ENCODE data around the gene EDRF1. TPM values are rescaled to one million over a fixed set of nuclear protein-coding genes. Genes with fewer than 3 reads are reported as not detected.
"Not testable (repeated sequence)": the region's sequence is repeated elsewhere in the genome, so short reads cannot be mapped to it uniquely, and the experiment has no call there.

Gene EDRF1
- total RNA-seq, 1 donor from 2014 or later, result 23.2 TPM

DNA sequence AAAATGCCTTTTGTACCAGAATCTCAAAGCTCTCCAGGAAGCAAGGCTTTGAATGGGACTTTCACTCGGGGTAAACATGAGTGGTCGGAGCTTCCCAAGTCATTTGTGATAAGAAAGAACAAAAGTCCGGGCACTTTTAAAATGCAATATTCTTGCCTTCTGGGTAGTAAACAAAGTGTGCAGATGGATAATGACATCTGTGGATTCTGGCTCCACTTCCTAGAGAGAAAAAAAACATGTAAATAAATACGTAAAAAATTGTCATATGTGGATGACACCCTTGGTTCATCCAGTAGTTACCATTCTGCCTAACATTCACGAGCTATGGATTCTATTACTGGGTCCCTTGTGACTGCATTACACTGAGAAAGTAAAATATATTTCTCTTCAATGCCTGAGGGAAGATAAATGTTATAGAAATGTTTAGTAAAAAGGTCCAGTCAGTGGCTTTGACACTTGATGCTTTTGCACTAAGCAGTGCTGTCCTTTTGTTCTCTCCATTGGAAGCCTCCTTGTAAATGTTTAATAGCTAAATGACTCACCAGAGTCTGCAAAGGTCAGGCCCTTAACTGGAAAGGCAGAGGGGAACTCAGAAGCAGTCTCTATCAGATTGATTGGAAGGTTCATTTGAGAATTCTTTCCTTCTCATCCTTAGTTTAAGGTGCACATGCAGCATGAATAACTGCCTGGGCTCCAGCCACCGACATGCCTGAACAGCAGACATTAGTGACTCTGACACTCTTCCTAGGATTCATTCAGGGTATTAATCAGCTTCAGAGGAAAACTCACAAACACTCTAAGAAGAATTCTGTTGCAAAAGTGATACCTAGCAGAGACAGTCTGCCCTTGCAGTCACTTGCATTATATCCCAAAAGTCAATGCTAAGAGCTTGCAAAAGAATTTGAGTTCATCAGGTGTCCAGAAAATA, 11.7 kb upstream of the EDRF1 start:
- peak; percentile 89 for DNase-seq (ENCODE audit: low read depth)

DNA sequence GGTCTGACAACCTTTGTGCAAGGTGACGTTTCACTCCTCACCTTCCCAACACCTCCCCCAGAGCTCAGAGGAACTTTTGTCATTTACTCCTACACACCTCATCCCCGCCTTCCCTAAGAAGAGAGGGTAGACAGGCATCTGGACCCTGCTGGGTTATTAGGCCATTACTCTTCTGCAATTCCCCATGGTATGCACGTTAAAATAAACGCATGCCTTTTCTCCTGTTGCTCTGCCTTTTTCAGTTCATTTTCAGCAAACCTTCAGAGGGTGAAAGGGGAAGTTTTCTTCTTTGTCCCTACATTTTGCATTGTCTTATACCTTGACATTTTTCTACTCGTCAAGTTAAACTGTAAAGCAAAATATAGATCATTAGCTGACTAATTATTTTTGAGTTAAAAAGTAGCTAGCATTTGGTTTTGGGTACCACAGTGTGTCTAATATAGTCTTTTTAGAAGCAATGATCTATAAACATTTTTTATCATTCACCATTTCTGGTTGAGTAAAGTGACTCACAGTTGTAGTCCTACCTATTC, 10.5 kb upstream of the EDRF1 start:
- no peak for DNase-seq (ENCODE audit: low read depth)

DNA sequence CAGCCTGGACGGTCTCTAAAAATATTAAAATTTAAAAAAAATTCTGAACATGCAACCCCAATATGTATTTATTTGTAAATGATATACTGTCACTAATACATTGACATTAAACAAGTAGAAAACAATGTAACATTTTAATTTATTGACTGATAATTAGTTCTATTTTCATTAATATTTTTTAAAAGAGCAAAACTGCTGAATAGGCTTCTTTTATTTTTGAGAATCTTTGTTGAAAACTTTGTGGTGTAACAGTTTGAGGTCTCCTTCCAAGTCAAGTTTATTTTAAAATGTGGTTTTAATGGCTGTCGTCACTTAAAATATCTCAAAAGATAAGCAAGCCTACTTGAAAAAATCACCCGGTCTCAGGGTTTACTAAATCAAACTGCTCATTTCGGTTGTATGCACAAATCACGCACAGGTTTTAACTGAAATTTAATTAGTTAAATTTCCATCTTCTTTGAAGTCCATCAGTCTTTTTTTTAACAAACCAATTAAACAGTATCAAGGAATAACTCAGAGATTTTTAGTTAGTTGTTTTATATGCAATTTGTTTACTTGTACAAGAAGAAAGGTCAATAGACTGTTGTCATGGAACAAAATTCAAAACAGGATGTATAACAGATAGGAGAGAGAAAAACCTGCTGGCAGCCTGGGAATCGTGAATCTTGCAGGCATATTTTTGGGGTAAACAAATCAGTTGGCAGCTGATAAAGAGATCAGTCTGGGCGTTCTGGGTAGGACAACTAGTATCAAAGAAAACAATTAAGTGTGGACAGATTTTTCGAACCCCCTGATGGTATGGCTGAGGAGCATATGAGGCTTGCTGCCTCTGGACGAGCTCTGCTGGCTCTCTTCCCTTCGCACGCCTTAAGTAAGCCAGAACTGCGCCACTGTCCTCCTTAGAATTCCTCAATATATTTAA, 9.7 kb upstream of the EDRF1 start:
- DNase-seq (ENCODE audit: low read depth), result no peak

DNA sequence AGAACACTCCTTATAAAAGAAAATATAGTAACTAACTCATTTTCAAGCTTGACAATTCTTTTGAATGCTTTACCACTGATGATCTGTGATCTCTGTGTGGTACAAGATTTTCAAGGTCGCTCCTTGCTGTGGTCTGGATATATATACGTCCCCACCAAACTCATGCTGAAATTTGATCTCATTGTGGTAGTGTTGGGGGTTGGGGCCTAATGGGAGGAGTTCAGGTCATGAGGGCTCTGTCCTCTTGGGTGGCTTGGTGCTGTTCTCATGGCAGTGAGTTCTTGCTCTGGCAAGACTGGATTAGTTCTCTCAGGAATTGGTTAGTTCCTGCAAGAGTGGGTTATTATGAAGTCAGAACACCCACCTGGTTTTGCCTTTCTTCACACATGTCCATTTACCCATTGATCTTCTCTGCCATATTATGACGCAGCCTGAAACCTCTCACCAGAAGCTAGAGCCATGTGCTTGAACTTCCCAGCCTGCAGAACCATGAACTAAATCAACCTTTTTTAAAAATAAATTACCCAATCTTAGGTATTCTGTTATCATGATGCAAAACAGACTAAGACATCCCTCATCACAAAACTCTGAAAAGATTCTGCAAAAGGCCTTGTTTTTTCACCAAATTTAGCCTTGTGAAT, 8.3 kb upstream of the EDRF1 start:
- DNase-seq (ENCODE audit: low read depth), result no peak

DNA sequence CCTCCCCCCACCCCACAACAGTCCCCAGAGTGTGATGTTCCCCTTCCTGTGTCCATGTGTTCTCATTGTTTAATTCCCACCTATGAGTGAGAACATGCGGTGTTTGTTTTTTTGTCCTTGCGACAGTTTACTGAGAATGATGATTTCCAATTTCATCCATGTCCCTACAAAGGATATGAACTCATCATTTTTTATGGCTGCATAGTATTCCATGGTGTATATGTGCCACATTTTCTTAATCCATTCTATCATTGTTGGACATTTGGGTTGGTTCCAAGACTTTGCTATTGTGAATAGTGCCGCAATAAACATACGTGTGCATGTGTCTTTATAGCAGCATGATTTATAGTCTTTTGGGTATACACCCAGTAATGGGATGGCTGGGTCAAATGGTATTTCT, 4.8 kb upstream of the EDRF1 start:
- DNase-seq (ENCODE audit: low read depth), result not testable (repeated sequence)

DNA sequence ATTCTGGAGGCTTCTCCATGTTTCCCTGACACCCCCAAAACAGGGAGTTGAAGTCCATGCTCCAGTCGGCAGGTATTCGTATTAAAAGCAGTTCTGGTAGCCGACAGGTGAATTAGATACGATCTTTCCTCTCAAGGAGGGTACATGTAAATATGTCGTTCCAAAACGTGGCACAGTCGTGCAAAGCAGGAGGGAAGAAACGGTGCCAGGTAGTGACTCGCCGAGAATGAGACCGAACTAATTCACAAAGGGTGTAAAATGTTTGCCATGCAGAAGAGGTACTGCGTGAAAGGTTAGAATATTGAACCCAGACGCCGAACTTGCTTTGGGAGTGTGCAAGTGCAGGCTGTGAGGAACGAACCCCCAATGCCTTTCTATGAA, 483 bp downstream of the EDRF1 start:
- DNase-seq (ENCODE audit: low read depth), result no peak

DNA sequence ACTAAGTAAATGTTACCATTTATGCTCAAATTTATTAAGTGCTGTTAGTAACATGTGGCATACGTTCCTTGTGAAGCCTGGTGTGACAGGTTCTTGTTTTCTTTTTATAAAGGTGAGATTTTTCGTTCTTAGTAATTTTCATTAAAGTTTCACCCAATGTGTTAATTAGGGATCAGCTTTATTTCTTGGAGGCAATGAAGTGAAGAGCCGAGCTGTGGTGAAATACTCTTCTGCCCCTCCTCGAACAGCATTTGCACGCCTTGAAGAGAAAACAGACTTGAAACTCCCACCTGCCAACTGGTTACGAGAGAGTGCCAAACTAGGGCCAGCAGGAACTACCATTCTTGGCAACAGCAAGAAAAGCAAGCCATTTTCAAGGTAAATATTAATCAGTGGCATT, 1.5 kb downstream of the EDRF1 start:
- DNase-seq (ENCODE audit: low read depth), result no peak

DNA sequence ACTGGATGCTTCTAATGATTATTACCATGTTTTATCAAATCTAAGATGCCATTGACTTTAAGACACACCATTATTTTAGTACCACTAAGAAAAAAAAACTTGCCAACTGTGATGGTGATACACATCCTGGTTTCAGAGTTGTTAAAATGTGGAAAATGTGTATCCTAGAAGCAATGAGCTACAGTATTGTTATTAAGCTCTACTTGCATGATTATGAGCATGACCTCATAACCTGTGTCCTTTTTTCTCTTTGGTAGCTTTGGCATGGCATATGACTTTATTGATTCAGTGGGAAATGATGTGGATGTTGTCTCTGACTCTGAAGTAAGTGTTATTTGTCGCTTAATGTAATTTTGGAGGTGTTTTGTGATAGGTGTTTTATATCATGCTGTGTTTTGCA, 3.3 kb downstream of the EDRF1 start:
- no peak for DNase-seq (ENCODE audit: low read depth)

DNA sequence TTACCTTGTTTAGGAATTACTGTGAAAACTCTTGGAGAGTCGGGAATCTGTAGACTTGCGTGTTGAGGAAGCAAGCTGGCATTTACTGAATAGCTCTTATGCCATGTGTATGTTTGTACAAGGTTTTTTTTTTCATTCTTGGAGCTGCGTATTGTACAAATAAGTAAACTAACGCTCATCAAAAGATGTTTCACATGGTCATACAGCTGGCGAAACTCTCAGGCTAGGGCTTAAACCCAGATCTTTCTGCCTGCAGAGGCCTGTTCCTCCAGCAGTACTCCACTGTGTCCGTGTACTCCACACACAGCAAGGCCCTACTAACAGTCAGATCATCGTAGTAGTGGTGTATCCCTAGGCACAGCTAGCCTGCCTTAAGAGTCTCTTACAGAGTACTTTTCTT, 7.4 kb downstream of the EDRF1 start:
- no peak for DNase-seq (ENCODE audit: low read depth)

DNA sequence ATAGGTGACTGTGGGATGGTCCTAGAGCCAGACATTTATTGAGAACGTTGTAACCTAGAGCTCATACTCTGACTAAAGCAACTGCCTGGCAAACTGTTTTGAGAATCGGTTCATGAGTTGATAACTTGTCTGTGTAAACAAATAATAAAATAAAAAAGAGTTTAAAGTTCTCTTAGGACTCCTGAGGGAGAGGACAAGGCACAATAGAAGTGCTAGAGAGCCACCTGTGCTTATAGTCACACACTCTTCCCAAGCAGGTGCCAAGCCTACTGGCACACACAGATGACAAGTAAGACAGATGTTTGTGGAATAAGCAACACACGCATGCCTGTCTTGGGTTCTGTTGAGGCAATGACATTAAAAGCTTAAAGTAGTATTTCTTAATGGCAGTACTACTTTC, 7.9 kb downstream of the EDRF1 start:
- DNase-seq (ENCODE audit: low read depth), result no peak

DNA sequence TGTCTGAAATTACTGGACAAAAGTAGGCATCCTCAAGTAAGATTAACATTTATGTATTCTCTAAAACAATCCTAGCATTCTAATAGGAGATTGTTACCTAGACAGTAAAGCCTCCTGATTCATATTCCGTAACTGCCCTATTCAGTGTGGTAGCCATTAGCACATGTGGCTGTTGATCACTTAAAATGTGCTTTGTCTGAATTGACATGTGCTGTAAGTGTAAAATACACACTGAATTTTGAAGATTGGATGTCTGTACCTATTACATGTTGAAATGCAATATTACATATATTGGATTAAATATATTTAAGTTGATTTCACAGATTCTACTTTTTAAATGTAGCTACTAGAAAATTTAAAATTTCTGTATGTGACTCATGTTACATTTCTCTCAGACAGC, 14.6 kb downstream of the EDRF1 start:
- no peak for DNase-seq (ENCODE audit: low read depth)

DNA sequence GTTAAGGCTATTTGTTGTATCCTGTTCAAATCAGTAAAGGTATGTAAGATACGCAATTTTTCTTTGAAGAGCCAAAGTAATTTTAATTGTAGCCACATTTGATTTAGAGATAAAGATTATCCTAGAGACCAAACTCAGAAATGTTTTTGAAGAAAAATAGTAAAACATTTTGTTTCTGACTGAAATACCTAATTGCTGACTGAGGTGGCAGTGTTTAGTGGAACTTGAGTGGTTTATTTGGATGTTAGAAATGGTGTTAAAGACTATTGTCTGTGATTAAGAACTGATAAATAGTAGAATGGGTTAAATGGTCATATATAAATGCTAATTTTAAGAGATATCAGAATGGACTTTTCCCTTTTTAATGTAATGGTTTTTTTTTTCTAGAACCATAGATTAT, 15.3 kb downstream of the EDRF1 start:
- no peak for DNase-seq (ENCODE audit: low read depth)

DNA sequence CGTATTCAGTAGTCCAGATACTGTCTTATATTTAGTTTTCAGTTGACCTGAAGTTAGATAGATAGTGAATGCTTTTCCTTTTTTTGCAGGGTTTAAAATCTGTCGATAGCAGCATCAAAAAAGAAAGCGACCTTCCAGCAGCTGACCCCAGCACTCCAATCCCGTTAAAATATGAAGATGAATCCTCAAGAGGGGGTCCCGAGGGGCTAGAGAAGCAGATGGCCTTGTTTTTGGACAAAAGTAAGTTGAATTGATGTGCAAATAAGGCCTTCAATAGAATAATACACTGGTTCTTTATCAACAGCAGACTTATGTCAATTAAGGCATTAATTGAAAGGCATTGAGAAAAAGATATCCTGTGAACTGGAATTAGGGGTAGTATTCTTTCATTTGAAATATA, 18.7 kb downstream of the EDRF1 start:
- no peak for DNase-seq (ENCODE audit: low read depth)

DNA sequence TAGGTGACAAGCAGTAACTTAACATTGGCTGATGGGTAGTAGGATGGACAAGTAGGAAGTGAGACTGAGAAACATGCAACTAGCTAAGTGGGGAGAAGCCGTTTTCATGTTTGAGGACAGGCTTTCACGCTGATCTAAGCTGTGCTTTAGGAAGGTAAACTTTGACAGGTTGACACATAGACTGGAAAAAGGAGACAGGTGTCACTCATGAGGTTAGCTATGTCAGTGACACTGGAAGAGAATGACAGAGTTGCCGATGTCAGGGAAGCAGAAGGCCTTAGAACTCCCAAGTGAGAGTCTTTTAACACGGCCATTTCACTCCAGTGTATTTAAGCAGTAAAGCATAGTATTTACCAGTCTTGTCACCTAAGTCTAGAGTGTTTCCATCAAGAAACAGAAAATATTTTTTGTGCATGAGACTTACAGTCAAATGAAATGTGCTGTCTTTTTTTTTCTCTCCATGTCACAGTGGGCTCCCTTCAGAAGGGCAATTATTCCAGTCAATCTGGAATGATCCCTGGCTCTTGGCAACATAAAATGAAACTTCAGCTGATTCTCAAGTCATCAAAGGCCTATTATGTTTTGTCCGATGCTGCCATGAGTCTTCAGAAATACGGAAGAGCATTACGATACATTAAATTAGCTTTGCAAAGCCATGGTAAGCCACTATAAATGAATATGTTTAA, 20.6 kb downstream of the EDRF1 start:
- no peak for DNase-seq (ENCODE audit: low read depth)

DNA sequence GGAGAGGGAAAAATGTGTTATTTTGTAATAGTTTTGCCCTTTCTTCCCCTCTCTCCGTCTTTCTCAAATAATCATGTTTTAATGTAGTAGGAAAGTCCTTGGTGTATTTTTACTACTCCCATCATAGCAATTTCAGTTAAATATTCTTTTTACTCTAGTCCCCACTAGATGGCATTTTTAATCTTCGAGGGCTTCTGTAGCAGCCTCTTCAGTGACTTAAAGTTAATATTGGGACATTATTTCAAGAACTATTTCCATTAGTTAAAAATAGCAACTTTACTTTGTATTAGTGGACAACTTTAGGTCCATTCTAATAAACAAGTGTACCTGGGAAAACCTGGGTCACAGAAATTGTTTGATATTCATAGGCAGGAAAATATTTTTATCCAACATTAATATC, 23.0 kb downstream of the EDRF1 start:
- DNase-seq (ENCODE audit: low read depth), result peak; percentile 19

DNA sequence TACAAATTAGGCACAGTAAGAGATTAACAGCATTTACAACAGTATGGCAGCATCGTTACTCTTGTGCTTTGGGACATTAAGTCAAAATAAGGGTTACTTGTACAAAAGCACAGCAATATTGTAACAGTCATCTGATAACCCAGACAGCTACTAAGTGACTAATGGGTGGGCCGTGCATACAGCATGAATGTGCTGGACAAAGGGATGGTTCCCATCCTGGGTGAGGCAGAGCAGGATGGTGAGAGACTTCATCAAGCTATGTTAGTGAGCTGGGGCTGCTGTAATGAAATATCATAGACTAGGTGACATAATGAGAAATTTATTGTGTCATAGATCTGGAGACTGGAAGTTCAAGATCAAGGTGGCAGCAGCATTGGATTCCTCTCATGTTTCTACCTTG, 25.4 kb downstream of the EDRF1 start:
- DNase-seq (ENCODE audit: low read depth), result no peak

DNA sequence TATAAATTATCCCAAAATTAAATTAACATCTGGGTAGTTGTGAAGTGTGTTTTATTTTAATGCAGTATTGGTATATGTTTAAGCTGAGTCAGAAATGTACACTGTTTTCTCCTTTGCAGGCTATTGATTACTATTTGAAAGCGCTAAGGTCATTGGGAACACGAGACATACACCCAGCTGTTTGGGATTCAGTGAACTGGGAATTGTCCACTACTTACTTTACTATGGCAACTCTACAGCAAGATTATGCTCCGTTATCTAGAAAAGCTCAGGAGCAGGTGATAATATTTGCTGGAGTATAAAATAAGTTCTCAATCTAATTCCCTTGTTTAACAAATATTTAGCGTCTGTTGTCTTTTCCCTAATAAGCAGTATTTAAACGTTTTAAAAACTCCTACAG, 27.9 kb downstream of the EDRF1 start:
- DNase-seq (ENCODE audit: low read depth), result no peak

DNA sequence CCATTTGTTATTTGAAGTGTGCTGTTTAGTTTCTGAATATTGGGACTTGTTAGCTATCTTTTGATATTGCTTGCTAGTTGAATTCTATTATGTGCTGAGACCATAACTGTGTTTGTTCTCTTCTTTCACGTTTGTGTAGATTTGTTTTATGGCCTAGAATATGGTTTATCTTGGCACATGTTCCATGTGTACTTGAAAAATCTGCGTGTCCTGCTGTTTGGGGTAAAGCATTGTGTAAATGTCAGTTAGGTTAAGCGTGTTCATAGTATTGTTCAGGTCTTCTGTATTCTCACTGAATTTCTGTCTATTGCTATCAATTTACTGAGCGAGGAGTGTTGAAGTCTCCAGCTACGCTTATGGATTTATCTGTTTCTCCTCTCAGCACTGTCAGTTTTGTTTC, 36.7 kb downstream of the EDRF1 start:
- DNase-seq (ENCODE audit: low read depth), result no peak

DNA sequence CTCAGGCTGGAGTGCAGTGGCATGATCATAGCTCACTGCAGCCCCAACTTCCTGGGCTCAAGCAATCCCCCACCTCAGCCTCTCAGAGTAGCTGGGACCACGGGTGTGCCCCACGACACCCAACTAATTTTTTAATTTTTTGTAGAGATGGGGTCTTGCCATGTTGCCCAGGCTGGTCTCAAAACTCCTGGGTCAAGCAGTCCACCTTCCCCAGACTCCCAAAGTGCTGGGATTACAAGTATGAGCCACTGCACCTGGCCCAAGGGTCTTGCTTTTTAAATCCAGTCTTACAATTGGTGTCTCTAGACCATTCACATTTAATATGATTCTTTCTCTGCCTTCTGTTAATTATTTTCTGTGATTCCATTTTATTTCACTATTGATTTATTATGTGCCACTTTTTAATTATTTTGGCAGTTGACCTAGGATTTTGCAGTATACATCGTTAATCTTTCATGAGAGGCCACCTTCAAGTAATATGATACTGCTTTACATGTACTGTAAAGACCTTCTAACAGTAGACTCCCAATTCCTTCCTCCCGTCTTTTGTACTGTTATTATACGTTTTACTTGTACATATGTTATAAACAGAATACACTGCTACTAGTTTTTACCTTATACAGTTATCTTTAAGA, 37.5 kb downstream of the EDRF1 start:
- no peak for DNase-seq (ENCODE audit: low read depth)

DNA sequence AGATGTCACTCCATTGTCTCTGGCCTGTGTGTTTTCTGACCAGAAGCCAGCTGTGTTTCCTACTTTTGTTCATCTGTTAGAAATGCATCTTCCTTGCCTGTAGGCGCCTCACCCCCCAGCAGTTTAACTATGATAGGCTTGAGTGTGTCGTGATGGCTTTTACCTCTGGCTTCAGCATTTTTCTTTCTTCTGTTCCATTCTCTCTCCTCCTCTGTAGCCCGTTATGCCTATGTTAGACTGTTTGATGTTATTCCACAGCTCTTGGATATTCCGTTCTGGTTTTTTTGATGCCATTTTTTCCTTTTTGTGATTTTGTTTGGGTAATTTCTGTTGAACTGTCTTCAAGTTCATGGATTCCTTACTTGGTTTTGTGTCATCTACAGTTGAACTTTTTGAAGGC, 38.2 kb downstream of the EDRF1 start:
- no peak for DNase-seq (ENCODE audit: low read depth)

DNA sequence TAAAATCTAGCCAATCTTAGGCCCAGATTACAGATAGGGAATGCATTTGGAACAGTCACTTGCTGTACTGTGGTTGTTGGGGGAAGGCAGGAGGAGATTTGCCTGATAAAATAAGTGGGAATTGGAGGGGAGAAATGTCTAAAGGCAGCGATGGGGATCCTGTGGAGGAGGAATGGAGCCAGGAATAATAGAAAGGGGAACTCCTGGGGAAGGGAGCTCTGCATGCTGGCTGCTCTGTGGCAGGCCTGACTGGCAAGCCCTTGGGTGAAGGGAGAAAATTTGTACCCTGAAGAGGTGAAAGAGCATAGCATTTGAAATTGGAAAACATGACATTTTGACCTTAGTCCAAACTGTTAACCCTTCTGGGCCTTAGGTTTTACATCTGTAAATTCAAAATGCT, 42.5 kb downstream of the EDRF1 start:
- DNase-seq (ENCODE audit: low read depth), result no peak
